Measurements from ENCODE around the gene PYGL. TPM values are rescaled to one million over a fixed set of nuclear protein-coding genes. Genes with fewer than 3 reads are reported as not detected.

PYGL gene
- polyA plus RNA-seq, 1 donor (not counting 4 experiments of a cell fraction or from before 2014, with no cell fraction given), result 331 TPM

DNA sequence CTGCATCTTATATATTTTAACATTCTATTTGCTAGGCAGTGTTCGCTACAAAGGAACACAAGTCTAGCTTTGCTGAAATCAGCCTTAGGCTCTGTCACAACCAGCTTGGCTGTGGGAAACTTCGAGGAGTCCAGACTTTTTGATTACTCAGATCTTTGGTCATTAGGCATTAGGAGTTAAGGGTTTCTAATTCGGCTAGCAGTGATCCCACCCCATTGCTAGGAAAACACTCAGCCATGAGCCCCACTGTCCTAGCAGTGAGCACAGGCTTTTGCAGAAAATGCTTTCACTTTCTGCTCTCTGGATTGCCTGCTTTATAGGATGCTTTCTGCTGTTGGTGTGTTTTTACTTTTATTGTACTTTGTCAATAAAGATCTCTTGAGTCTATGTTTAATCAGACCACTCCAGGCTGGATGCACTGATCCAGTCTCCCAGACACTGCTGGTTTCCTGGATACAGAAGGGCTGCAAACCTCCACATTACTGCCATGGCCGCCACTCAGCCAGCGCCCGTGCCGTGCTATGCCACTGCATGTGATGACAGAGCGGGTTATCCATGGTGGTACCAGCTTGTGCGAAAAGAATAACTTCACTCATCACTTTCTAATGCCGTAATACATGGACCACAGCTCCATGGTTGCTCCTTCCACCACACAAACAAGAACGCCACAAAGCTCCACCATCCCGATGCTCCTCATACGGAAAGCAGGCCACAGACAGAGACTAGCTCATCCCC, 41.0 kb upstream of the PYGL start:
- Histone ChIP-seq H3K27me3 (ENCODE audit: control insufficient read depth, extremely low read depth, insufficient read depth, low read length) (peaks cover 14% of the 10 kb centered on the region), H3K4me3 (ENCODE audit: control insufficient read depth in 2 of 3, extremely low read depth in 1 of 3, insufficient read depth in 2 of 3, low read depth in 1 of 3, low read length in 3 of 3) (no peak overlapping the region), H3K9me1 (ENCODE audit: control insufficient read depth, extremely low read depth, insufficient read depth, low read length) (no peaks in the 10 kb centered on the region), H2AFZ (ENCODE audit: control insufficient read depth, low read length) (no peak overlapping the region), H4K20me1 (ENCODE audit: control insufficient read depth, extremely low read depth, insufficient read depth, low read length) (no peaks in the 10 kb centered on the region), H3K9ac (ENCODE audit: control insufficient read depth, extremely low read depth, insufficient read depth, low read length) (no peak overlapping the region), H3K36me3 (ENCODE audit: control insufficient read depth in 2 of 2, extremely low read depth in 1 of 2, insufficient read depth in 2 of 2, low read length in 2 of 2) (no peaks in the 10 kb centered on the region), H3K4me2 (ENCODE audit: control insufficient read depth, extremely low read depth, insufficient read depth, low read depth, low read length) (no peak overlapping the region), H3K4me1 (ENCODE audit: control insufficient read depth, extremely low read depth, insufficient read depth, low read length) (no peaks in the 10 kb centered on the region), H3K79me2 (ENCODE audit: control insufficient read depth, insufficient read depth, low read length) (no peaks in the 10 kb centered on the region), H3K9me3 (ENCODE audit: control insufficient read depth, low read depth, low read length) (no peaks in the 10 kb centered on the region), H3K27ac (ENCODE audit: control insufficient read depth, insufficient read depth, low read length) (no peak overlapping the region)
- no peak for TF ChIP-seq EZH2 (IDR thresholded peaks at IDR 0.05; ENCODE audit: low read length)
- TF ChIP-seq, protein P1, sequence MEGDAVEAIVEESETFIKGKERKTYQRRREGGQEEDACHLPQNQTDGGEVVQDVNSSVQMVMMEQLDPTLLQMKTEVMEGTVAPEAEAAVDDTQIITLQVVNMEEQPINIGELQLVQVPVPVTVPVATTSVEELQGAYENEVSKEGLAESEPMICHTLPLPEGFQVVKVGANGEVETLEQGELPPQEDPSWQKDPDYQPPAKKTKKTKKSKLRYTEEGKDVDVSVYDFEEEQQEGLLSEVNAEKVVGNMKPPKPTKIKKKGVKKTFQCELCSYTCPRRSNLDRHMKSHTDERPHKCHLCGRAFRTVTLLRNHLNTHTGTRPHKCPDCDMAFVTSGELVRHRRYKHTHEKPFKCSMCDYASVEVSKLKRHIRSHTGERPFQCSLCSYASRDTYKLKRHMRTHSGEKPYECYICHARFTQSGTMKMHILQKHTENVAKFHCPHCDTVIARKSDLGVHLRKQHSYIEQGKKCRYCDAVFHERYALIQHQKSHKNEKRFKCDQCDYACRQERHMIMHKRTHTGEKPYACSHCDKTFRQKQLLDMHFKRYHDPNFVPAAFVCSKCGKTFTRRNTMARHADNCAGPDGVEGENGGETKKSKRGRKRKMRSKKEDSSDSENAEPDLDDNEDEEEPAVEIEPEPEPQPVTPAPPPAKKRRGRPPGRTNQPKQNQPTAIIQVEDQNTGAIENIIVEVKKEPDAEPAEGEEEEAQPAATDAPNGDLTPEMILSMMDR (optimal IDR thresholded peaks at IDR 0.05 in 1 of 3, IDR thresholded peaks at IDR 0.05 in 1 of 3, conservative IDR thresholded peaks at IDR 0.05 in 1 of 3; ENCODE audit: extremely low read depth in 1 of 3, insufficient read depth in 2 of 3, low read length in 3 of 3), result no peak
- DNase-seq (ENCODE audit: low read depth, low spot score) (no peak), FAIRE-seq (no peak)
- dilution Hi-C loops (cut with MboI; ENCODE audit: extremely low pct_ligation_motif_present, low sequenced_read_pairs), result no loop called here

DNA sequence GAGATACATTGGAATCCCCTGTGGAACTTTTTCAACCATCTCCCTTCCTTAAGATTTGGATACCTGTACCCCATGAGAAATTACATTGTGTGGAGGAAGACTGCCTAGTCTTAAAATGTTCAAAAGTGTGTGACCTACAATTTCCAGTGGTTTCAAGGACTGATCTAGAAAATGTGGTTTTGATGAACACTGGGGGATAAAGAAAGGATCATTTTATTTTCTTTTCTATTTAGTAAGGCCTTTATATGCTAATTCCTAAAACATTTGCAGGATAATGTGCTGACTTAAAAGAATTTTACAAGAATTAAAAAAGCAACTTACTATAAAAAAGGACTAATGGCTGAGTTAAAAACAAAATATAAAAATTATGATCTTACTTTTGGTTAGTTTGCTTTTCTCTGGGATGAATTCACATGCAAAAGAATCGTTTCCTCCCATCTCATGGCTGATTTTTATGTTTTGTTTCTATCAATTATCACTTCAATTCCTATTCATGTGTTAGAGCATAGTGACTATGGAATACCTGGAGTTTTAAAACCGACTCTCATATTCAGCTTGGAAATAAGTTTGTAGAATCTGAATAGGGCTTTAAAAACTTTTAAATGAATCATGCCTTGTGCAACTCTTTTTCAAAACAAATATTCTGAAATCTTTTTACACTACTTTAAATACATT, 39.9 kb upstream of the PYGL start:
- no peak for FAIRE-seq

More for the DNA sequence above, 39.9 kb upstream of the PYGL start:
- Histone ChIP-seq H3K4me3 (ENCODE audit: control insufficient read depth in 2 of 3, extremely low read depth in 1 of 3, insufficient read depth in 2 of 3, low read depth in 1 of 3, low read length in 3 of 3) (no peak overlapping the region), H3K9me1 (ENCODE audit: control insufficient read depth, extremely low read depth, insufficient read depth, low read length) (no peaks in the 10 kb centered on the region), H3K4me1 (ENCODE audit: control insufficient read depth, extremely low read depth, insufficient read depth, low read length) (no peaks in the 10 kb centered on the region), H2AFZ (ENCODE audit: control insufficient read depth, low read length) (no peak overlapping the region), H3K79me2 (ENCODE audit: control insufficient read depth, insufficient read depth, low read length) (no peaks in the 10 kb centered on the region), H3K27me3 (ENCODE audit: control insufficient read depth, extremely low read depth, insufficient read depth, low read length) (peaks cover 14% of the 10 kb centered on the region), H3K4me2 (ENCODE audit: control insufficient read depth, extremely low read depth, insufficient read depth, low read depth, low read length) (no peak overlapping the region), H4K20me1 (ENCODE audit: control insufficient read depth, extremely low read depth, insufficient read depth, low read length) (no peaks in the 10 kb centered on the region), H3K9ac (ENCODE audit: control insufficient read depth, extremely low read depth, insufficient read depth, low read length) (no peak overlapping the region), H3K36me3 (ENCODE audit: control insufficient read depth in 2 of 2, extremely low read depth in 1 of 2, insufficient read depth in 2 of 2, low read length in 2 of 2) (no peaks in the 10 kb centered on the region), H3K9me3 (ENCODE audit: control insufficient read depth, low read depth, low read length) (no peaks in the 10 kb centered on the region), H3K27ac (ENCODE audit: control insufficient read depth, insufficient read depth, low read length) (no peak overlapping the region)
- TF ChIP-seq EZH2 (IDR thresholded peaks at IDR 0.05; ENCODE audit: low read length), result no peak
- TF ChIP-seq, protein P1 (optimal IDR thresholded peaks at IDR 0.05 in 1 of 3, IDR thresholded peaks at IDR 0.05 in 1 of 3, conservative IDR thresholded peaks at IDR 0.05 in 1 of 3; ENCODE audit: extremely low read depth in 1 of 3, insufficient read depth in 2 of 3, low read length in 3 of 3), result no peak
- no peak for DNase-seq (ENCODE audit: low read depth, low spot score)
- dilution Hi-C loops (cut with MboI; ENCODE audit: extremely low pct_ligation_motif_present, low sequenced_read_pairs), result no loop called here
